HepG2 (cell line): ENCODE results near the gene LAMP2. TPM values are rescaled to one million over a fixed set of nuclear protein-coding genes. Genes with fewer than 3 reads are reported as not detected.

ENCODE experiments used
- ATAC-seq: fragments of 200-7000 bp; cut with Tn5 transposase; 3 replicates; pipeline ENCODE4 v1.9.1; 2020; ENCODE audit warnings: mild to moderate bottlenecking, moderate library complexity
- BruUV-seq: library from RNA; stranded (reverse); fragments of 400-500 nt; replicated peaks from 2 replicates; lab custom pipeline; 2021; lab: Mats Ljungman, UMichigan
- CTCF ChIA-PET: fragments of 300-600 bp; formaldehyde crosslinking; extraction: SDS; loops from one replicate; lab custom pipeline; 2021; ENCODE audit warnings: low total read pairs, inconsistent platforms, low intra/inter-chr PET ratio; lab: Yijun Ruan, JAX
- POLR2A ChIA-PET: fragments of 350-600 bp; sonication (Branson Sonifier 250); formaldehyde crosslinking; loops from one replicate; lab custom pipeline; 2020; ENCODE audit warnings: antibody characterized with exemption, inconsistent platforms; lab: Yijun Ruan, JAX
- DNase-seq: peaks from one replicate; pipeline ENCODE4 v3.0.0-alpha.2; 2015; ENCODE audit warnings: low spot score
- FAIRE-seq: peaks from 3 replicates; lab custom pipeline; 2011; peaks lifted over from hg19 to GRCh38; lab: Jason Lieb, UNC
- H2AFZ ChIP-seq: one replicate; pipeline ENCODE4 v1.6.1; 2011; ENCODE audit warnings: low read length, inconsistent platforms
- H3K27ac ChIP-seq: fragments of 300-600 bp; 3 replicates; pipeline ENCODE4 v1.8.0; 2011; ENCODE audit warnings: mixed run types, mild to moderate bottlenecking, mixed read lengths, low read length, inconsistent platforms; ENCODE audit not compliant: insufficient read depth; ENCODE audit errors: extremely low read length
- H3K27me3 ChIP-seq, 2 experiments: fragments of 200-600 bp in 1 of 2; 2 replicates in 1 of 2; 3 replicates in 1 of 2; pipeline versions ENCODE4 v1.6.0 to v1.8.0; 2011; ENCODE audit warnings: low read length in 2 of 2, mild to moderate bottlenecking in 2 of 2, moderate library complexity in 2 of 2, inconsistent platforms in 1 of 2; ENCODE audit not compliant: insufficient read depth in 2 of 2, control insufficient read depth in 1 of 2
- H3K36me3 ChIP-seq, 2 experiments: fragments of 200-600 bp in 1 of 2; replicated peaks in 1 of 2; 2 replicates in 1 of 2; 3 replicates in 1 of 2; pipeline versions ENCODE4 v1.5.1 to v1.8.0; 2011; ENCODE audit warnings: low read length in 2 of 2, inconsistent platforms in 1 of 2; ENCODE audit not compliant: insufficient read depth in 2 of 2, control insufficient read depth in 1 of 2
- H3K4me1 ChIP-seq: 2 replicates; pipeline ENCODE4 v1.5.1; 2012; ENCODE audit warnings: low read length, inconsistent platforms; ENCODE audit not compliant: insufficient read depth
- H3K4me2 ChIP-seq: 2 replicates; pipeline ENCODE4 v1.6.0; 2011; ENCODE audit warnings: low read depth, low read length, inconsistent platforms
- H3K4me3 ChIP-seq, 3 experiments: fragments of 200-600 bp in 1 of 3; sonication (generic), shearing (Covaris generic) in 1 of 3; replicated peaks in 1 of 3; 2 replicates each; pipeline ENCODE4 v1.5.1; 2011 to 2016; ENCODE audit warnings: low read length in 3 of 3, inconsistent platforms in 2 of 3, low read depth in 2 of 3, mild to moderate bottlenecking in 2 of 3, control low read depth in 1 of 3, mixed read lengths in 1 of 3; ENCODE audit not compliant: insufficient read depth in 1 of 3
- H3K79me2 ChIP-seq: one replicate; pipeline ENCODE4 v1.6.1; 2011; ENCODE audit warnings: low read length, inconsistent platforms; ENCODE audit not compliant: insufficient read depth
- H3K9ac ChIP-seq: 2 replicates; pipeline ENCODE4 v1.6.0; 2011; ENCODE audit warnings: mild to moderate bottlenecking, low read depth, low read length, inconsistent platforms; ENCODE audit not compliant: insufficient read depth
- H3K9me3 ChIP-seq: 2 replicates; pipeline ENCODE4 v1.5.1; 2012; ENCODE audit warnings: mild to moderate bottlenecking, low read length
- H4K20me1 ChIP-seq: 2 replicates; pipeline ENCODE4 v1.6.0; 2011; ENCODE audit warnings: inconsistent platforms, mild to moderate bottlenecking, low read length, moderate library complexity; ENCODE audit not compliant: insufficient read depth
- AHR ChIP-seq: IDR thresholded peaks from 2 replicates; pipeline ENCODE4 v1.6.1; 2018; ENCODE audit warnings: missing genetic modification reagents, missing compliant biosample characterization
- ATM ChIP-seq: fragments of 450-650 bp; IDR thresholded peaks from 2 replicates; pipeline ENCODE4 v1.7.1; 2017; ENCODE audit warnings: mild to moderate bottlenecking, borderline replicate concordance
- DRAP1 ChIP-seq: IDR thresholded peaks from 2 replicates; pipeline ENCODE4 v1.6.1; 2016; ENCODE audit warnings: missing genetic modification reagents, missing compliant biosample characterization
- EED ChIP-seq: sonication (generic); formaldehyde crosslinking; IDR thresholded peaks from 2 replicates; pipeline ENCODE4 v1.5.0; 2020; ENCODE audit warnings: mild to moderate bottlenecking, missing genetic modification reagents
- FOSL2 ChIP-seq: sonication (generic); formaldehyde crosslinking; IDR thresholded peaks from 2 replicates; pipeline ENCODE4 v1.4.0; 2020; ENCODE audit warnings: missing genetic modification reagents
- HNF1A ChIP-seq, 2 experiments: sonication (generic) in 1 of 2; formaldehyde crosslinking in 1 of 2; IDR thresholded peaks; 2 replicates each; pipeline versions ENCODE4 v1.4.0 to v1.6.1; 2016 to 2020; ENCODE audit warnings: borderline replicate concordance in 1 of 2, low read depth in 1 of 2, mild to moderate bottlenecking in 1 of 2, missing genetic modification reagents in 1 of 2
- RARA ChIP-seq: IDR thresholded peaks from 2 replicates; pipeline ENCODE4 v1.6.1; 2016; ENCODE audit warnings: missing genetic modification reagents, missing compliant biosample characterization
- RFXAP ChIP-seq: sonication (generic); formaldehyde crosslinking; IDR thresholded peaks from 2 replicates; pipeline ENCODE4 v1.4.0; 2020; ENCODE audit warnings: missing genetic modification reagents, borderline replicate concordance
- RXRB ChIP-seq: IDR thresholded peaks from 2 replicates; pipeline ENCODE4 v1.6.1; 2016; ENCODE audit warnings: borderline replicate concordance, missing genetic modification reagents, missing compliant biosample characterization
- SOX5 ChIP-seq: IDR thresholded peaks from 2 replicates; pipeline ENCODE4 v1.6.1; 2016; ENCODE audit warnings: borderline replicate concordance
- SOX6 ChIP-seq, 2 experiments: fragments of 450-650 bp in 1 of 2; sonication (generic) in 1 of 2; formaldehyde crosslinking in 1 of 2; IDR thresholded peaks; 2 replicates each; pipeline versions ENCODE4 v1.4.0 to v1.6.1; 2017 to 2020; ENCODE audit warnings: antibody characterized with exemption in 1 of 2, mild to moderate bottlenecking in 1 of 2, missing genetic modification reagents in 1 of 2
- TEF ChIP-seq: sonication (generic); formaldehyde crosslinking; IDR thresholded peaks from 2 replicates; pipeline ENCODE4 v1.5.0; 2020; ENCODE audit warnings: missing genetic modification reagents
- THYN1 ChIP-seq: sonication (generic); formaldehyde crosslinking; IDR thresholded peaks from 2 replicates; pipeline ENCODE4 v1.8.1; 2023; ENCODE audit warnings: low read depth, mild to moderate bottlenecking, moderate library complexity, missing genetic modification reagents, borderline replicate concordance
- ZNF12 ChIP-seq: sonication (generic); formaldehyde crosslinking; IDR thresholded peaks from 2 replicates; pipeline ENCODE4 v1.5.0; 2020; ENCODE audit warnings: missing genetic modification reagents
- ZNF510 ChIP-seq: sonication (generic); formaldehyde crosslinking; IDR thresholded peaks from 2 replicates; pipeline ENCODE4 v1.4.0; 2020; ENCODE audit warnings: low read depth, mild to moderate bottlenecking, missing genetic modification reagents
- ZNF772 ChIP-seq: sonication (generic); formaldehyde crosslinking; IDR thresholded peaks from 2 replicates; pipeline ENCODE4 v1.5.0; 2020; ENCODE audit warnings: mild to moderate bottlenecking, missing genetic modification reagents
- ZUFSP ChIP-seq: sonication (generic); formaldehyde crosslinking; IDR thresholded peaks from 2 replicates; pipeline ENCODE4 v1.9.0; 2021; ENCODE audit warnings: missing genetic modification reagents, mild to moderate bottlenecking, borderline replicate concordance
- WGBS: methylation state at CpG from one replicate; pipeline ENCODE4 v1.1.6; 2017; ENCODE audit warnings: low lambda C conversion rate; 5-methylcytosine and 5-hydroxymethylcytosine counted together
- in situ Hi-C: cut with HindIII; loops from 2 replicates; pipeline ENCODE4 v1.10.0; 2017; ENCODE audit warnings: low pct_unique_long_range_greater_than_20kb; ENCODE audit not compliant: extremely low pct_ligation_motif_present
- intact Hi-C: fragments of 100-400 bp; cut with micrococcal nuclease; formaldehyde crosslinking; loops from one replicate; pipeline ENCODE4 v1.10.0; 2022; ENCODE audit not compliant: unreplicated experiment
- polyA plus RNA-seq, 8 experiments: library from polyadenylated mRNA; depleted of rRNA in 3 of 8; stranded (reverse) in 7 of 8; unstranded in 1 of 8; fragments of >200 nt; fragmentation: Illumina TruSeq in 4 of 8; extraction: Trizol in 4 of 8; gene quantifications; 2 replicates each; pipeline versions ENCODE4 v1.2.1 to v1.2.3, GENCODE V29; 2011 to 2016; ENCODE audit warnings: low read depth in 4 of 8, missing spikeins in 1 of 8, mixed read lengths in 1 of 8; ENCODE audit not compliant: insufficient read depth in 1 of 8
- total RNA-seq, 5 experiments: library from RNA; depleted of rRNA; stranded (reverse); fragments of >200 nt; fragmentation: Illumina TruSeq; extraction: Trizol; gene quantifications; 2 replicates each; pipeline ENCODE4 v1.2.3, GENCODE V29; 2016; ENCODE audit warnings: low read depth in 1 of 5

LAMP2 gene
- total and polyA plus RNA-seq, 2 of the 13 experiments (the other 11 are each of a cell fraction or from before 2014, with no cell fraction given): 127 to 170 TPM

- in situ Hi-C loops: loop anchor here (10.0 kb wide), 1 partner anchor 152 kb away; no protein-coding TSS in a partner anchor
- no peaks in the 10 kb centered on the region for H4K20me1 ChIP-seq
- TF ChIP-seq RXRB (CRISPR knock-in tag): peak; percentile 87
- no peak for TF ChIP-seq ZUFSP (CRISPR knock-in tag)
- TF ChIP-seq HNF1A (IDR thresholded peaks at IDR 0.05; ENCODE audit: low read depth): peak; percentile 77
- peak; percentile 57; the same call in 1 of the 2 replicates for TF ChIP-seq HNF1A (CRISPR knock-in tag; IDR thresholded peaks at IDR 0.05; ENCODE audit: borderline replicate concordance)
- peak; percentile 44; the same call in 1 of the 2 replicates for TF ChIP-seq SOX5 (CRISPR knock-in tag)
- no peak for TF ChIP-seq ATM
- TF ChIP-seq ZNF510: no peak
- TF ChIP-seq FOSL2: no peak
- TF ChIP-seq ZNF772 (CRISPR knock-in tag): no peak
- no peak for TF ChIP-seq TEF (CRISPR knock-in tag)
- no peak for TF ChIP-seq RARA (CRISPR knock-in tag)
- no peak for TF ChIP-seq RFXAP (CRISPR knock-in tag)
- no peak for TF ChIP-seq THYN1 (CRISPR knock-in tag)
- TF ChIP-seq AHR (CRISPR knock-in tag): no peak
- no peak for TF ChIP-seq DRAP1 (CRISPR knock-in tag)
- TF ChIP-seq EED (CRISPR knock-in tag): no peak
- no peak for TF ChIP-seq SOX6 (IDR thresholded peaks at IDR 0.05)
- TF ChIP-seq SOX6 (CRISPR knock-in tag; IDR thresholded peaks at IDR 0.05): peak; percentile 21; the same call in 1 of the 2 replicates
- no peak for TF ChIP-seq ZNF12
Observed at GRCh38 chrX:120512627-120513026, 43.5 kb upstream of the LAMP2 start.

More at GRCh38 chrX:120512627-120513026, 43.5 kb upstream of the LAMP2 start:
- Histone ChIP-seq H3K27ac (peak overlapping the region; percentile 75), H3K4me2 (peak overlapping the region; percentile 60), H3K79me2 (no peaks in the 10 kb centered on the region), H3K9ac (peak overlapping the region; percentile 22; the same call in 1 of the 2 replicates), H3K4me1 (peaks cover 37% of the 10 kb centered on the region), H3K4me3 (no peak overlapping the region; a peak in 1 of 6 replicates), H2AFZ (no peak overlapping the region), H3K9me3 (no peaks in the 10 kb centered on the region), H3K27me3 (no peaks in the 10 kb centered on the region), H3K36me3 (no peaks in the 10 kb centered on the region)
- ATAC-seq (peak; percentile 93), FAIRE-seq (no peak), DNase-seq (peak; percentile 64)
- intact Hi-C loops: loop anchor here (5.0 to 10.0 kb wide), 2 partner anchors 50 to 92 kb away; partner anchors contain the start of genes CUL4B and MCTS1
- BruUV-seq: no TSS peak
- CTCF ChIA-PET: no interaction called here
- POLR2A ChIA-PET: interaction anchor here (0.8 to 2.1 kb wide), 2 partner anchors 26 to 49 kb away, joined by 3 to 9 read pairs; partner anchors contain the start of gene CUL4B
- 0% methylated on average over 2 of the region's 2 CpGs for WGBS
